ENCODE results near the gene LORICRIN.

The LORICRIN gene

DNA sequence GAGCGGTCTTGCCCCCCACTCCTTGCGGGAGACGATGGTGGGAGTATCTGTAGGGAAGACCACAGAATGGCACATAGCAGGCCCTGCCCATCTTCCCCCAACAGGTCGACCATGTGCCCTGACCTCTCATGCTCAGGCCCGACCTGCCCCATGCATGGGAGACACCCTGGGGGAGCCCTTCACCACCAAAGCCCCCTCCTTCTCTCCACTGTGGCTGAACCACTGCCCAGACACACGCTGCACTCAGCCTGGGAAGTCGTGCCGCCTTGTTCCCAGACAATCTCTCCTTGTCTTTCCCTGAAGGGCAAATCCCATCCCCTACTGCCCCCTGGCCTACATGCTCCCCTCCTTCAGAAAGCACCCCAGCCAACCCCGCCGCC is 47.7 kb downstream of the LORICRIN start:
- DNase-seq = no peak

GRCh38 chr1:153308540-153308939 is 49.1 kb downstream of the LORICRIN start:
- DNase-seq = no peak

DNA sequence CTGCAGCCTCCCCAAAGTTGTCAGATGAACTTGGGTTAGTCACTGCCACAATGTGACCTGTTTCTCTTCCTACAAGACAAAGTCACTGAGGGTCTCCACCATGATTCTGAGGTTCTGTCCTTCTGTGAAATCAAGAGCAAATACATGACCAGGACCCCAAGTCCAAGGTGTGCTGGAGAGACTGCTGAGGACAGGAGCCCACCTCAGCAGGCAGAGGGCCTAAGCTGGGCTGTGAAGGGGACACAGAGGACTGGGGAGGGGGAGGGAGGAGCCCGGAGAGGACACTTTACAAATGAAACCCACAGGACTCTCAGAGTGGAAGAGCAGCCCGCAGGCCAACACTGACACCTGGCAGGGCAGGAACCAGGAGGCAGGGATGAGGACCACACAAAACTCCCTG is 50.0 kb downstream of the LORICRIN start:
- DNase-seq = no peak

- DNase-seq = no peak
Observed at GRCh38 chr1:153310526-153310925, 51.0 kb downstream of the LORICRIN start.
